Mesenchymal stem cell (in vitro differentiated cells and primary cell): ENCODE results near the gene PELI1.
"Not testable (repeated sequence)": the region's sequence is repeated elsewhere in the genome, so short reads cannot be mapped to it uniquely, and the experiment has no call there.

Source experiments
- DNase-seq: peaks from one replicate; pipeline ENCODE4 v3.0.0-alpha.2; 2013
- H2AFZ ChIP-seq: one replicate; pipeline ENCODE4 v1.6.1; 2013; ENCODE audit warnings: low read depth, mild to moderate bottlenecking, control low read depth, inconsistent platforms, low read length, moderate library complexity
- H2AK5ac ChIP-seq: 2 replicates; pipeline ENCODE4 v1.6.1; 2013; ENCODE audit warnings: low read length, moderate library complexity, mild to moderate bottlenecking, inconsistent platforms; ENCODE audit not compliant: severe bottlenecking
- H2BK120ac ChIP-seq: one replicate; pipeline ENCODE4 v1.6.1; 2013; ENCODE audit warnings: low read depth, mild to moderate bottlenecking, inconsistent platforms, low read length, moderate library complexity
- H2BK12ac ChIP-seq, 2 experiments: one replicate each; pipeline ENCODE4 v1.6.1; 2013; ENCODE audit warnings: inconsistent platforms in 2 of 2, low read length in 2 of 2, mild to moderate bottlenecking in 2 of 2, moderate library complexity in 2 of 2, control low read depth in 1 of 2
- H2BK15ac ChIP-seq: one replicate; pipeline ENCODE4 v1.6.1; 2013; ENCODE audit warnings: mild to moderate bottlenecking, low read depth, inconsistent platforms; ENCODE audit not compliant: poor library complexity, severe bottlenecking
- H2BK5ac ChIP-seq: 2 replicates; pipeline ENCODE4 v1.6.1; 2013; ENCODE audit warnings: low read depth, mild to moderate bottlenecking, low read length, control low read depth, inconsistent platforms; ENCODE audit not compliant: poor library complexity, severe bottlenecking
- H3K14ac ChIP-seq, 2 experiments: one replicate each; pipeline ENCODE4 v1.6.1; 2013; ENCODE audit warnings: inconsistent platforms in 2 of 2, low read length in 2 of 2, control low read depth in 1 of 2, mild to moderate bottlenecking in 1 of 2, moderate library complexity in 1 of 2
- H3K18ac ChIP-seq, 2 experiments: one replicate each; pipeline ENCODE4 v1.6.1; 2013; ENCODE audit warnings: inconsistent platforms in 2 of 2, low read length in 2 of 2, control low read depth in 1 of 2, low read depth in 1 of 2, mild to moderate bottlenecking in 1 of 2
- H3K23ac ChIP-seq, 2 experiments: one replicate each; pipeline ENCODE4 v1.6.1; 2013; ENCODE audit warnings: inconsistent platforms in 2 of 2, low read length in 2 of 2, mild to moderate bottlenecking in 2 of 2, moderate library complexity in 2 of 2, control low read depth in 1 of 2
- H3K27ac ChIP-seq: 2 replicates; pipeline ENCODE4 v1.5.1; 2013; ENCODE audit warnings: mild to moderate bottlenecking, moderate library complexity, low read length, control low read depth, inconsistent platforms; ENCODE audit not compliant: poor library complexity, severe bottlenecking
- H3K27me3 ChIP-seq, 2 experiments: 2 replicates each; pipeline versions ENCODE4 v1.6.1 to v1.7.0; 2013; ENCODE audit warnings: low read length in 2 of 2, mild to moderate bottlenecking in 2 of 2, moderate library complexity in 2 of 2, control low read depth in 1 of 2, inconsistent platforms in 1 of 2; ENCODE audit not compliant: control insufficient read depth in 1 of 2, insufficient read depth in 1 of 2
- H3K36me3 ChIP-seq, 2 experiments: 2 replicates each; pipeline versions ENCODE4 v1.6.1 to v1.7.0; 2013; ENCODE audit warnings: low read length in 2 of 2, control low read depth in 1 of 2, inconsistent platforms in 1 of 2, low read depth in 1 of 2, mild to moderate bottlenecking in 1 of 2; ENCODE audit not compliant: insufficient read depth in 2 of 2, control insufficient read depth in 1 of 2
- H3K4ac ChIP-seq, 2 experiments: one replicate each; pipeline ENCODE4 v1.6.1; 2013; ENCODE audit warnings: inconsistent platforms in 2 of 2, low read length in 2 of 2, mild to moderate bottlenecking in 2 of 2, moderate library complexity in 2 of 2, control low read depth in 1 of 2, low read depth in 1 of 2
- H3K4me1 ChIP-seq: 2 replicates; pipeline ENCODE4 v1.6.1; 2013; ENCODE audit warnings: low read depth, low read length, control low read depth; ENCODE audit not compliant: control insufficient read depth, insufficient read depth
- H3K4me2 ChIP-seq: 2 replicates; pipeline ENCODE4 v1.6.1; 2013; ENCODE audit warnings: low read length, mild to moderate bottlenecking, inconsistent platforms; ENCODE audit not compliant: poor library complexity, severe bottlenecking
- H3K4me3 ChIP-seq, 2 experiments: 2 replicates each; pipeline versions ENCODE4 v1.5.1 to v1.7.0; 2013; ENCODE audit warnings: low read length in 2 of 2, mild to moderate bottlenecking in 2 of 2, control low read depth in 1 of 2, low read depth in 1 of 2; ENCODE audit not compliant: insufficient read depth in 1 of 2
- H3K79me1 ChIP-seq: replicated peaks from 2 replicates; pipeline ENCODE4 v1.6.1; 2013; ENCODE audit warnings: mild to moderate bottlenecking, control low read depth, low read length, inconsistent platforms; ENCODE audit not compliant: poor library complexity, severe bottlenecking
- H3K9ac ChIP-seq: 2 replicates; pipeline ENCODE4 v1.7.0; 2013; ENCODE audit warnings: mild to moderate bottlenecking, low read length, moderate library complexity
- H3K9me3 ChIP-seq: 2 replicates; pipeline ENCODE4 v1.7.0; 2013; ENCODE audit warnings: mild to moderate bottlenecking, low read length; ENCODE audit not compliant: control insufficient read depth
- H4K8ac ChIP-seq: one replicate; pipeline ENCODE4 v1.6.1; 2013; ENCODE audit warnings: inconsistent platforms, mild to moderate bottlenecking, low read length, moderate library complexity
- H4K91ac ChIP-seq: one replicate; pipeline ENCODE4 v1.6.1; 2013; ENCODE audit warnings: mild to moderate bottlenecking, low read length, inconsistent platforms
- WGBS: methylation state at CpG from one replicate; pipeline ENCODE4 v1.1.7; 2013; ENCODE audit warnings: mixed read lengths; 5-methylcytosine and 5-hydroxymethylcytosine counted together

The PELI1 gene

GRCh38 chr2:64081046-64081445 lies 63.2 kb downstream of the PELI1 start:
- Histone ChIP-seq H2AFZ (no peak overlapping the region), H3K18ac (no peak overlapping the region), H2BK5ac (no peak overlapping the region), H3K4ac (no peak overlapping the region), H3K4me1 (no peaks in the 10 kb centered on the region), H3K4me2 (no peak overlapping the region), H3K23ac (no peak overlapping the region), H3K14ac (no peak overlapping the region), H2BK120ac (no peak overlapping the region), H2AK5ac (no peak overlapping the region), H3K27ac (no peak overlapping the region), H3K9me3 (no peaks in the 10 kb centered on the region), H2BK12ac (no peak overlapping the region), H4K91ac (no peak overlapping the region), H3K27me3 (no peaks in the 10 kb centered on the region), H3K36me3 (no peaks in the 10 kb centered on the region), H3K4me3 (no peak overlapping the region), H3K9ac (no peak overlapping the region), H2BK15ac (no peak overlapping the region), H3K79me1 (no peaks in the 10 kb centered on the region), H4K8ac (no peak overlapping the region)
- WGBS, result 97% methylated on average over 8 of the region's 8 CpGs
- DNase-seq, result no peak

DNA sequence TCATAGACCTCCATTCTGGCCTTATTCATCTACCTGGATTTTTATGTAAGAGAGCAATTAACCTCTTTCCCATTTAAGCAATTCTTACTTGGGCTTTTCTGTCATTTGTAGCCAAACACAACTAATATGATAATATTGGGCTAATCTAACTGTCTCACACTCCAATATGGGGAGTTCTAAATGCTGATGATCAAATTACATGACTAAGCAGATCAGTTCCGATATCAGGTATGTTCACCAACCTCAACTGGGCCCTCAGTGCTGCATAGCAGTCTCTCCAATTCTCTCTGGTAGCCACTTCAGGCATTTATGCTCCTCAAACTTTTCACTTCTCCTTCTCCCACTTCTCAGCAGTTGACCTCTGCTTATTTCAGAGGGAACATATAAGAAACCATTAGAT lies 64.0 kb downstream of the PELI1 start:
- Histone ChIP-seq H2BK12ac (no peak overlapping the region), H2AK5ac (no peak overlapping the region), H3K9ac (no peak overlapping the region), H3K36me3 (no peaks in the 10 kb centered on the region), H3K23ac (no peak overlapping the region), H2AFZ (no peak overlapping the region), H4K8ac (no peak overlapping the region), H2BK15ac (no peak overlapping the region), H3K27me3 (no peaks in the 10 kb centered on the region), H2BK120ac (no peak overlapping the region), H3K4me3 (no peak overlapping the region), H3K79me1 (no peaks in the 10 kb centered on the region), H3K4me2 (no peak overlapping the region), H3K27ac (no peak overlapping the region), H4K91ac (no peak overlapping the region), H3K4me1 (no peaks in the 10 kb centered on the region), H3K9me3 (no peaks in the 10 kb centered on the region), H3K4ac (no peak overlapping the region), H3K18ac (no peak overlapping the region), H3K14ac (no peak overlapping the region), H2BK5ac (no peak overlapping the region)
- DNase-seq, result no peak
- WGBS, result 96% methylated on average over 1 of the region's 1 CpG

DNA sequence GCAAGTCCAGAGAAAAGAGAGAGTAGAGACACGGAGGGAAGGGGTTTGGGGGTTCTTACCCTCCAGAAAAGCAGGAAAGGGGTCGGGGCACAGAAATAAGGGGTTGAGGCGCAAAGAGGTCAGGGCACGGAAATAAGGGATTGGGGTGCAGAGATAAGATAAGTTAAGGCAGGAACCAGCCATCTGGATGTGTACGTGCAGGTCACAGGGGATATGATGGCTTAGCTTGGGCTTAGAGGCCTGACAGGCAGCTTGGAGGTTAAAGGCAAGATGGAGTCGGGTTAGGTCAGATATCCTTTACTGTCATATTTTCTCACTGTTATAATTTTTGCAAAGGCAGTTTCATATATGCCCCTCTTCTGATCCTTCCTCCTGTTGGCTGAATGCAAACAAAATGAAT lies 64.5 kb downstream of the PELI1 start:
- not testable (repeated sequence) for H4K91ac ChIP-seq, H2AK5ac ChIP-seq, H4K8ac ChIP-seq, H3K4ac ChIP-seq, H2BK5ac ChIP-seq, H3K27ac ChIP-seq, H2AFZ ChIP-seq, H2BK12ac ChIP-seq, H3K4me2 ChIP-seq, H3K36me3 ChIP-seq, H3K4me3 ChIP-seq, H2BK15ac ChIP-seq, H3K9ac ChIP-seq, H3K79me1 ChIP-seq, H3K4me1 ChIP-seq, H3K18ac ChIP-seq, H3K14ac ChIP-seq, H3K23ac ChIP-seq, H3K27me3 ChIP-seq, H2BK120ac ChIP-seq, H3K9me3 ChIP-seq, DNase-seq
- 94% methylated on average over 5 of the region's 6 CpGs for WGBS

DNA sequence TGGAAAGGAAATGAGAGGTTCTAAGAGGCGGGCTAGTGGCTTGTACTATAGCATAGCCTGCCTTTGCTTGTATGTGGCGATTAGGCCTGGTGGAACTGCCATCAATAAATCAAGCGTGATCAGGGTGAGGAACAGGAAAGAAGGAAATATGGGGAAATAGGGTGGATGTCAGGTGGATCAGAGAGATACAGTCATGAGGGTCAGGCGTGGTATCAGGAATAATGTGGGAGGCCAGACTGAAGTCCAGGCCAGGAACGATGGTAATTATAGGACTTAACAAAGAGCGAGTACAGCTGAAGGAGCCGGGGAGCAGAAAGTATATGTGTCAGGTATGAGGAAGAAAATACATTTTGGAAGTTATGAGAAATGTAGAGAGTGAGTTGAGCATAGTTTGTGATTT lies 67.4 kb downstream of the PELI1 start:
- H2AFZ ChIP-seq, H3K9me3 ChIP-seq, H3K79me1 ChIP-seq, H3K4me2 ChIP-seq, H4K8ac ChIP-seq, H3K14ac ChIP-seq, H3K18ac ChIP-seq, H3K4ac ChIP-seq, H3K4me1 ChIP-seq, H3K36me3 ChIP-seq, DNase-seq, H3K4me3 ChIP-seq, H2BK12ac ChIP-seq, H3K27ac ChIP-seq, H3K23ac ChIP-seq, H3K27me3 ChIP-seq, H2AK5ac ChIP-seq, H2BK5ac ChIP-seq, H2BK15ac ChIP-seq, H3K9ac ChIP-seq, H2BK120ac ChIP-seq, H4K91ac ChIP-seq: not testable (repeated sequence)
- WGBS, result 98% methylated on average over 7 of the region's 7 CpGs
